Measurements from ENCODE around the gene FHOD3. TPM values are rescaled to one million over a fixed set of nuclear protein-coding genes. Genes with fewer than 3 reads are reported as not detected.

Gene FHOD3
- total RNA-seq, 2 donors from 2014 or later: 2.8 to 3.1 TPM

DNA sequence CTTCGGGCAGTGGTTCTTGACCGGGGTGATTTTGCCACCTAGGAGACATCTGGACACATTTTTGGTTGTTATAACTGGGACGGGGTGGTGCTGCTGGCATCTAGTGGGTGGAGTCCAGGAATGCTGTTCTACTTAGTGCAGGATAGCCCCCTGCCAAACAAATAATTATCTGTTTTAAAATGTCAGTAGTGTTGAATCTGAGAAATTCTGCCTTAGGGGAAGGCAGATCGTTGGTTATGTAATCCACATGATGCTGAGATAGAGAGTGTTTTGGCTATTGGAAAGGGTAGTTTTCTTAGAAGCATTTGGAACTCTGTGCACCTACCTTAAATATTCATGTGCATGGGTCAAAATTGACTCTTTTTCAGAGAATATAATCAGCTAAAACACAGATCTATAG lies 332.3 kb downstream of the FHOD3 start:
- H3K27ac Mint-ChIP-seq: no peak overlapping the region

DNA sequence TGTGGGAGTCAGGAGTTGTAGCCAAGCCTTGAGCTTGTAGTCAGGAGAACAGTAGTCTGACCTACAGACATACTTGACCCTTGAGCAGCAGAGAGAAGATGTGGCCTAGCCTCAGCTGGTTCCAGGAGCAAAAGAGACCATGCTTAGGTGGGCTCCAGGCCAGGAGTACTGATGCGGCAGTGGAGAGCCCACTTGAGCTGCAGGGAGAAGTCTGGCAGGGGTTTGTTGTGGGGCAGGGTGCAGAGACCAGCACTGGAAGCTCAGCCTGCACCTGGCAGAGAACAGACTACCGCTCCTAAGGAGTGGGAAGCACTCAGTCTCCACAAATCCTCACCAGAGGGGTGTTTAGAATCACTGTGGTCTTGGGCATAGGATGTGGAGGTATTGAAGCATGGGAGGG lies 333.4 kb downstream of the FHOD3 start:
- no peak for DNase-seq
- Mint-ChIP-seq H3K4me1 (peaks cover 13% of the 10 kb centered on the region), H3K4me3 (no peak overlapping the region), H3K36me3 (ENCODE audit: low read depth) (no peaks in the 10 kb centered on the region), H3K27me3 (ENCODE audit: insufficient read depth) (peaks cover 2% of the 10 kb centered on the region), H3K27ac (no peak overlapping the region), H3K9me3 (no peaks in the 10 kb centered on the region)
- no peaks in the 10 kb centered on the region for H3K27me3 ChIP-seq (ENCODE audit: control insufficient read depth, insufficient read depth, low read length, poor library complexity, severe bottlenecking)
- peaks cover 6% of the 10 kb centered on the region for H3K4me1 ChIP-seq (ENCODE audit: control insufficient read depth, insufficient read depth, low read length)
- no peak overlapping the region for H3K4me3 ChIP-seq (ENCODE audit: low read length)
- no peaks in the 10 kb centered on the region for H3K9me3 ChIP-seq (ENCODE audit: control insufficient read depth, low read length)
- H3K27ac ChIP-seq (ENCODE audit: low read depth, low read length): no peak overlapping the region
- no peaks in the 10 kb centered on the region for H3K36me3 ChIP-seq (ENCODE audit: control insufficient read depth, insufficient read depth, low read length)
- 83 to 97% methylated on average over 1 to 2 of the region's 2 CpGs for WGBS, 2 experiments (ENCODE audit: insufficient coverage in 1 of 2, insufficient read length in 1 of 2)
- no peak overlapping the region for H3K9ac ChIP-seq (ENCODE audit: extremely low read depth, low read length, poor library complexity, severe bottlenecking)
- TF ChIP-seq, protein P1, sequence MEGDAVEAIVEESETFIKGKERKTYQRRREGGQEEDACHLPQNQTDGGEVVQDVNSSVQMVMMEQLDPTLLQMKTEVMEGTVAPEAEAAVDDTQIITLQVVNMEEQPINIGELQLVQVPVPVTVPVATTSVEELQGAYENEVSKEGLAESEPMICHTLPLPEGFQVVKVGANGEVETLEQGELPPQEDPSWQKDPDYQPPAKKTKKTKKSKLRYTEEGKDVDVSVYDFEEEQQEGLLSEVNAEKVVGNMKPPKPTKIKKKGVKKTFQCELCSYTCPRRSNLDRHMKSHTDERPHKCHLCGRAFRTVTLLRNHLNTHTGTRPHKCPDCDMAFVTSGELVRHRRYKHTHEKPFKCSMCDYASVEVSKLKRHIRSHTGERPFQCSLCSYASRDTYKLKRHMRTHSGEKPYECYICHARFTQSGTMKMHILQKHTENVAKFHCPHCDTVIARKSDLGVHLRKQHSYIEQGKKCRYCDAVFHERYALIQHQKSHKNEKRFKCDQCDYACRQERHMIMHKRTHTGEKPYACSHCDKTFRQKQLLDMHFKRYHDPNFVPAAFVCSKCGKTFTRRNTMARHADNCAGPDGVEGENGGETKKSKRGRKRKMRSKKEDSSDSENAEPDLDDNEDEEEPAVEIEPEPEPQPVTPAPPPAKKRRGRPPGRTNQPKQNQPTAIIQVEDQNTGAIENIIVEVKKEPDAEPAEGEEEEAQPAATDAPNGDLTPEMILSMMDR (conservative IDR thresholded peaks at IDR 0.05): no peak

More for the DNA sequence above, 332.3 kb downstream of the FHOD3 start:
- Mint-ChIP-seq H3K27me3 (ENCODE audit: insufficient read depth) (peaks cover 2% of the 10 kb centered on the region), H3K36me3 (ENCODE audit: low read depth) (no peaks in the 10 kb centered on the region), H3K9me3 (no peaks in the 10 kb centered on the region), H3K4me1 (peaks cover 3% of the 10 kb centered on the region), H3K4me3 (no peak overlapping the region)
- no peak overlapping the region for H3K9ac ChIP-seq (ENCODE audit: extremely low read depth, low read length, poor library complexity, severe bottlenecking)
- 89 to 100% methylated on average over 2 to 4 of the region's 4 CpGs for WGBS, 2 experiments (ENCODE audit: insufficient coverage in 1 of 2, insufficient read length in 1 of 2)
- H3K4me1 ChIP-seq (ENCODE audit: control insufficient read depth, insufficient read depth, low read length): no peaks in the 10 kb centered on the region
- H3K27me3 ChIP-seq (ENCODE audit: control insufficient read depth, insufficient read depth, low read length, poor library complexity, severe bottlenecking): no peaks in the 10 kb centered on the region
- TF ChIP-seq, protein P1 (conservative IDR thresholded peaks at IDR 0.05): no peak
- H3K27ac ChIP-seq (ENCODE audit: low read depth, low read length): no peak overlapping the region
- H3K4me3 ChIP-seq (ENCODE audit: low read length): no peak overlapping the region
- DNase-seq: no peak
- H3K9me3 ChIP-seq (ENCODE audit: control insufficient read depth, low read length): no peaks in the 10 kb centered on the region
- no peaks in the 10 kb centered on the region for H3K36me3 ChIP-seq (ENCODE audit: control insufficient read depth, insufficient read depth, low read length)

DNA sequence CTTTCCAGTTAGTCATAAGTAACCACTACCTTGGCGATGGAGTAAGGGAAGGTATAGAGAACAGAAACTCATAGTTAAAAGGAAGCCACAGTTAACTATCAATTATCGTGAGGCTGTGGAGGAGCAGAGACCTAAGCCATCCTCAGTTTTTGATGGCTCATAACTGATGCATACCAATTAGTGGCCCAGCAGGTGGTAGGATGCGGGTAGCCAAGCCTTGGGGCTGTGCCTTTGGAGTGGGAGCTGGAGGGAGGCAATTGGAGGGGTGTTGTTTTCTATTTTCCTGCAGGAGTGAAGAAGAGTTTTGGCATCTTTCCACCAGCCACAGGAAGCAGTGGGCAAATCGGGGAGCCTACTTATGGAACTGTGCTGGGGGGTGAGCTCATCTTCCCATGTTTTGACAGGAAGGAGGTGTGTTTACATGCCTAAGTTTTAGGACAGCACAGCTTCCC lies 336.5 kb downstream of the FHOD3 start:
- WGBS, 2 experiments (ENCODE audit: insufficient coverage in 1 of 2, insufficient read length in 1 of 2): 79 to 84% methylated on average over 2 to 4 of the region's 4 CpGs
- no peaks in the 10 kb centered on the region for H3K9me3 ChIP-seq (ENCODE audit: control insufficient read depth, low read length)
- TF ChIP-seq, protein P1 (conservative IDR thresholded peaks at IDR 0.05): no peak
- peaks cover 8% of the 10 kb centered on the region for H3K4me1 ChIP-seq (ENCODE audit: control insufficient read depth, insufficient read depth, low read length)
- peaks cover 13% of the 10 kb centered on the region for H3K4me1 Mint-ChIP-seq
- H3K27ac ChIP-seq (ENCODE audit: low read depth, low read length): no peak overlapping the region
- H3K4me3 Mint-ChIP-seq: no peak overlapping the region
- H3K4me3 ChIP-seq (ENCODE audit: low read length): no peak overlapping the region
- H3K27me3 Mint-ChIP-seq (ENCODE audit: insufficient read depth): no peaks in the 10 kb centered on the region
- no peaks in the 10 kb centered on the region for H3K9me3 Mint-ChIP-seq
- no peak overlapping the region for H3K27ac Mint-ChIP-seq
- no peaks in the 10 kb centered on the region for H3K27me3 ChIP-seq (ENCODE audit: control insufficient read depth, insufficient read depth, low read length, poor library complexity, severe bottlenecking)
- H3K36me3 ChIP-seq (ENCODE audit: control insufficient read depth, insufficient read depth, low read length): no peaks in the 10 kb centered on the region
- DNase-seq: no peak
- H3K9ac ChIP-seq (ENCODE audit: extremely low read depth, low read length, poor library complexity, severe bottlenecking): no peak overlapping the region
- H3K36me3 Mint-ChIP-seq (ENCODE audit: low read depth): no peaks in the 10 kb centered on the region
